ENCODE measurements around the gene GRAMD1A. TPM values are rescaled to one million over a fixed set of nuclear protein-coding genes. Genes with fewer than 3 reads are reported as not detected.

GRAMD1A gene
- total and polyA plus RNA-seq, 2 of the 8 experiments (the other 6 are each of a cell fraction or from before 2014, with no cell fraction given): 113 to 154 TPM

- no peak for TF ChIP-seq SIN3A (conservative IDR thresholded peaks at IDR 0.05 in 1 of 2, IDR thresholded peaks at IDR 0.05 in 1 of 2; ENCODE audit: low read depth in 1 of 2, low read length in 2 of 2)
- no peak for TF ChIP-seq CTCF (IDR thresholded peaks at IDR 0.05; ENCODE audit: control extremely low read depth in 1 of 3, insufficient read depth in 1 of 3, low read depth in 1 of 3, low read length in 3 of 3)
- no peak for TF ChIP-seq USF2 (IDR thresholded peaks at IDR 0.05; ENCODE audit: low read length)
- no peak for TF ChIP-seq KDM1A (IDR thresholded peaks at IDR 0.05; ENCODE audit: borderline replicate concordance, low read length)
Measured at GRCh38 chr19:35004517-35005255, 4.6 kb downstream of the GRAMD1A start (continued).

Measured in H1 (cell line).